ENCODE results near the gene NHERF1.

The NHERF1 gene

DNA sequence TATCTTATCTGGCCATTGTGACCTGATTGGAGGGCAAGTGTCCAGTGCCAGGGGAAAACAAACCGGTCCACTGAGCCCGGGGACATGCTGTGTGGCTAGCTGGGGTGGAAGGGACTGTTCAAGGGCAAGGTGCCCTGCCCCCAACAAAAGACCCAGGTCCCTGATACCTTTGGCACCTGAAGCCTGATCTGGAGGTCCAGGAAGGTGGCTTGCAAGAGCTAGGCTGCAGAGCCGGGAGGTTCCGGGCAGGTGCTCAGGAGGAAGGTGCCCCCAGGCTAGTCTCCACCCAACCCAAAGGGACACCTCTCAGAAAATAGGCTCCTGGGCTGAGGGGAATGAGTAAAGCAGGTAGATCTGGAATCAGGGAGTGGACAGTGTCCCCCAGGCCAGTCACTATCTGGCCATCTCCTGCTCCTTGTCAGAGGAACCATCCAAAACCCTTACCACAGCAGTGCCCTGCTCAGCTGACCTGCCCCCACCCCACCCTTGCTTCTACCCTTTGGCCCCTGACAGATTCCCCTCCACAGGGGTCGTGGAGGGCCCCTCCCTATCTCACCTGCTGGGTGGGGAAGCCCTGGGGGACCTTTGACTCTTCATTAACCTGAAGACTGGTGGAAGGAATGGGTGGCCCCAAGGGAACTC lies 21.5 kb downstream of the NHERF1 start:
- no peak overlapping the region for H3K9ac ChIP-seq (ENCODE audit: low read depth, low read length)
- no peak overlapping the region for H3K4me3 ChIP-seq (ENCODE audit: low read depth in 1 of 2, low read length in 2 of 2)
- no peaks in the 10 kb centered on the region for H3K27me3 ChIP-seq (ENCODE audit: insufficient read depth, low read length, poor library complexity)
- ATAC-seq (ENCODE audit: insufficient read depth, low read depth) (no peak), DNase-seq (no peak)
- peaks cover 31% of the 10 kb centered on the region for H3K79me2 ChIP-seq (ENCODE audit: insufficient read depth, low read length)
- H2AFZ ChIP-seq (ENCODE audit: low read depth, low read length): no peak overlapping the region
- no peaks in the 10 kb centered on the region for H3K9me3 ChIP-seq (ENCODE audit: insufficient read depth, low read length, severe bottlenecking)
- H3K36me3 ChIP-seq (ENCODE audit: insufficient read depth, low read length): peaks cover 86% of the 10 kb centered on the region
- H4K20me1 ChIP-seq (ENCODE audit: insufficient read depth, low read length): peaks cover 70% of the 10 kb centered on the region
- TF ChIP-seq, protein P1, sequence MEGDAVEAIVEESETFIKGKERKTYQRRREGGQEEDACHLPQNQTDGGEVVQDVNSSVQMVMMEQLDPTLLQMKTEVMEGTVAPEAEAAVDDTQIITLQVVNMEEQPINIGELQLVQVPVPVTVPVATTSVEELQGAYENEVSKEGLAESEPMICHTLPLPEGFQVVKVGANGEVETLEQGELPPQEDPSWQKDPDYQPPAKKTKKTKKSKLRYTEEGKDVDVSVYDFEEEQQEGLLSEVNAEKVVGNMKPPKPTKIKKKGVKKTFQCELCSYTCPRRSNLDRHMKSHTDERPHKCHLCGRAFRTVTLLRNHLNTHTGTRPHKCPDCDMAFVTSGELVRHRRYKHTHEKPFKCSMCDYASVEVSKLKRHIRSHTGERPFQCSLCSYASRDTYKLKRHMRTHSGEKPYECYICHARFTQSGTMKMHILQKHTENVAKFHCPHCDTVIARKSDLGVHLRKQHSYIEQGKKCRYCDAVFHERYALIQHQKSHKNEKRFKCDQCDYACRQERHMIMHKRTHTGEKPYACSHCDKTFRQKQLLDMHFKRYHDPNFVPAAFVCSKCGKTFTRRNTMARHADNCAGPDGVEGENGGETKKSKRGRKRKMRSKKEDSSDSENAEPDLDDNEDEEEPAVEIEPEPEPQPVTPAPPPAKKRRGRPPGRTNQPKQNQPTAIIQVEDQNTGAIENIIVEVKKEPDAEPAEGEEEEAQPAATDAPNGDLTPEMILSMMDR (IDR thresholded peaks at IDR 0.05; ENCODE audit: borderline replicate concordance, extremely low read depth, low read length, poor library complexity, severe bottlenecking): no peak
- no peak for TF ChIP-seq EZH2 (IDR thresholded peaks at IDR 0.05; ENCODE audit: borderline replicate concordance, low read depth, low read length, severe bottlenecking)
- no peak overlapping the region for H3K27ac ChIP-seq (ENCODE audit: low read length)
- H3K4me2 ChIP-seq (ENCODE audit: insufficient read depth, low read length): no peak overlapping the region
- H3K4me1 ChIP-seq (ENCODE audit: insufficient read depth, low read length): peaks cover 7% of the 10 kb centered on the region

DNA sequence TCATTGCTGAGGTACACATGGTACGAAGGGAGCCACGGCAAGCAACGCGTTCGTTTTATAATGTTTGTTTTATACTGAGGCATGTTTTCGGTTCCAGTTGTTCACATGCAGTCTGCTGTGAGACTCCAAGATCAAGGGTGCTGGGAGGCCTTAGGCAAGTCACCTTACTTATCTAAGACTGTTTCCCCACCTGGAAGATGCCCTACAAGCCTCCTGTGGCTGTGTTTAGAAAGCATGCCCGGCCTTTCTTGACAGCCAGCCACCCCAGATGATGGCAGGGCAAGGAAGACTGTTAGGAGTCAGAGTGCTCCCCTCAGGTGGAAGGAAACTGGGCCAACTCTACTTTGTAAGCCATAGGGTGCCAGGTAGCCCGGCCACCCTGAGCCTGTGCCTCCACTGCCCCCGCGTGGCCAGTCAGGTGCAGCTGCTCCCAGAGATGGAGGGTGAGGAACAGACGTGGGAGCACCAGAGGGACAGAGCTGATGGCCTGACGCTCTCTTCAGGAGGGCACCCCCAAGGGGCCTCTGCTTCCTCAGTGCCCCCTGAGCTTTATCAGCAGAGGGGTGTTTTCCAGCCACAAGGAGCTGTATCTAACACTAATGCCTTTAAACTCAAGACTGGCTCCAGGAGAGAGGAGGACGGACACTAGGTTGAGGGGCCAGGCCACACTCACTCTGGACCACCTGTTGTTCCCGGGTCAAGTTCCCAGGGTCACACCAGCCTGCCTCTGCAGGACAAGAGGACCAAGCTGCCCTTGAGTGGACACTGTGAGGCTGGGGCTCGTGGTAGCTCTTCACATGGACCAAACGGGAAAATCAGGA lies 22.3 kb downstream of the NHERF1 start:
- Histone ChIP-seq H3K79me2 (ENCODE audit: insufficient read depth, low read length) (peaks cover 33% of the 10 kb centered on the region), H3K4me1 (ENCODE audit: insufficient read depth, low read length) (peaks cover 13% of the 10 kb centered on the region), H3K27me3 (ENCODE audit: insufficient read depth, low read length, poor library complexity) (no peaks in the 10 kb centered on the region), H3K9me3 (ENCODE audit: insufficient read depth, low read length, severe bottlenecking) (no peaks in the 10 kb centered on the region), H3K27ac (ENCODE audit: low read length) (no peak overlapping the region), H2AFZ (ENCODE audit: low read depth, low read length) (no peak overlapping the region), H3K36me3 (ENCODE audit: insufficient read depth, low read length) (peaks cover 84% of the 10 kb centered on the region), H3K4me3 (ENCODE audit: low read depth in 1 of 2, low read length in 2 of 2) (no peak overlapping the region), H3K9ac (ENCODE audit: low read depth, low read length) (no peak overlapping the region), H3K4me2 (ENCODE audit: insufficient read depth, low read length) (no peak overlapping the region), H4K20me1 (ENCODE audit: insufficient read depth, low read length) (peaks cover 74% of the 10 kb centered on the region)
- DNase-seq: no peak
- TF ChIP-seq EZH2 (IDR thresholded peaks at IDR 0.05; ENCODE audit: borderline replicate concordance, low read depth, low read length, severe bottlenecking): no peak
- TF ChIP-seq, protein P1 (IDR thresholded peaks at IDR 0.05; ENCODE audit: borderline replicate concordance, extremely low read depth, low read length, poor library complexity, severe bottlenecking): peak; percentile 48
- peak; percentile 30 for ATAC-seq (ENCODE audit: insufficient read depth, low read depth)

DNA sequence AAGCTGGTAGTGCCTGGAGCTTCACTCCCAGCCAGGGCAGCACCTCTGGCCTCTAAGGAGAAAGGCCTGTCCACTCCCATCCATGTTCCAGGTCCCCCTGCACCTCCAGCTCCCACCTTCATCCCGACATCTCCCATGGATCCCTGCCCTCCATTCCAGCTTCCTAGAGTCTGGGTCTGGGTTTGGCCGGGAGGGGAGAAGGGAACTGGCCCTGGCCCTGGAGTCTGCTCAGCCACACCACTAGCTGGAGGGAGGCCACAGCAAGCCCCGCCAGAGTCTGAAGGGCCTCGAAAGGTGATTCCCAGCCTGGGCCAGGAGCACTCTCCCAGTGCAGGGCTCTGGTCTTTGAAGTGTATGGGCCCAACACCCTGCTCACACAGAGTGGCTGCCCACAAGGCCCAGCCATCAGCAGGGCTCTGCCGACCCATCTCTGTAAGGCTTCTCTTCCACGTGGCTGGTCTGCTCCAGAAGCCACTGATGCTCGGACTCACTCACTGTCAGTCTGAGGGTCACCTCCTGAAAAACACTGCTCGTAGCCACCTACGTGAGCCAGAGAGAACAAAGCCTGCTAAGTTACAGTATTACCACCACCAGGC lies 23.0 kb downstream of the NHERF1 start:
- peaks cover 74% of the 10 kb centered on the region for H4K20me1 ChIP-seq (ENCODE audit: insufficient read depth, low read length)
- no peak overlapping the region for H3K27ac ChIP-seq (ENCODE audit: low read length)
- peaks cover 35% of the 10 kb centered on the region for H3K79me2 ChIP-seq (ENCODE audit: insufficient read depth, low read length)
- ATAC-seq (ENCODE audit: insufficient read depth, low read depth) (no peak), DNase-seq (no peak)
- no peaks in the 10 kb centered on the region for H3K9me3 ChIP-seq (ENCODE audit: insufficient read depth, low read length, severe bottlenecking)
- no peaks in the 10 kb centered on the region for H3K27me3 ChIP-seq (ENCODE audit: insufficient read depth, low read length, poor library complexity)
- no peak overlapping the region for H2AFZ ChIP-seq (ENCODE audit: low read depth, low read length)
- peaks cover 77% of the 10 kb centered on the region for H3K36me3 ChIP-seq (ENCODE audit: insufficient read depth, low read length)
- peaks cover 13% of the 10 kb centered on the region for H3K4me1 ChIP-seq (ENCODE audit: insufficient read depth, low read length)
- H3K4me3 ChIP-seq (ENCODE audit: low read depth in 1 of 2, low read length in 2 of 2): no peak overlapping the region
- H3K9ac ChIP-seq (ENCODE audit: low read depth, low read length): no peak overlapping the region
- TF ChIP-seq, protein P1 (IDR thresholded peaks at IDR 0.05; ENCODE audit: borderline replicate concordance, extremely low read depth, low read length, poor library complexity, severe bottlenecking): no peak
- no peak for TF ChIP-seq EZH2 (IDR thresholded peaks at IDR 0.05; ENCODE audit: borderline replicate concordance, low read depth, low read length, severe bottlenecking)
- H3K4me2 ChIP-seq (ENCODE audit: insufficient read depth, low read length): no peak overlapping the region
